Natural killer cell (primary cell): Measurements from ENCODE around the gene SLCO2A1. TPM values are rescaled to one million over a fixed set of nuclear protein-coding genes. Genes with fewer than 3 reads are reported as not detected.

Experiments used
- ATAC-seq, 3 donors: fragments of 150-1000 bp in 2 of 3; fragments of 200-7000 bp in 1 of 3; cut with Tn5 transposase; 1 replicate in 1 of 3; 2 replicates in 2 of 3; pipeline ENCODE4 v1.10.0; 2021; ENCODE audit warnings: mild to moderate bottlenecking in 2 of 3, moderate library complexity in 2 of 3
- DNase-seq, 2 donors: peaks; one replicate each; pipeline versions ENCODE4 v3.0.0 to v3.0.0-alpha.2; 2013 to 2021; ENCODE audit warnings: mixed read lengths in 1 of 2
- H3K27ac ChIP-seq: one replicate; pipeline ENCODE4 v1.5.1; 2013; ENCODE audit warnings: mild to moderate bottlenecking, low read length
- H3K27me3 ChIP-seq: one replicate; pipeline ENCODE4 v1.6.1; 2013; ENCODE audit warnings: low read length; ENCODE audit not compliant: control insufficient read depth, insufficient read depth
- H3K36me3 ChIP-seq: one replicate; pipeline ENCODE4 v1.6.1; 2013; ENCODE audit warnings: low read length; ENCODE audit not compliant: control insufficient read depth, insufficient read depth
- H3K4me1 ChIP-seq: one replicate; pipeline ENCODE4 v1.6.1; 2013; ENCODE audit warnings: low read length; ENCODE audit not compliant: control insufficient read depth, insufficient read depth
- H3K4me3 ChIP-seq: one replicate; pipeline ENCODE4 v1.5.1; 2013; ENCODE audit warnings: low read length
- H3K9me3 ChIP-seq: one replicate; pipeline ENCODE4 v1.6.1; 2013; ENCODE audit warnings: low read length; ENCODE audit not compliant: control insufficient read depth, insufficient read depth
- H3K27ac Mint-ChIP-seq, 2 donors: one replicate each; pipeline ENCODE4 v1.8.0; 2022; ENCODE audit warnings: mild to moderate bottlenecking in 2 of 2, mixed read lengths in 2 of 2, moderate library complexity in 1 of 2
- H3K27me3 Mint-ChIP-seq, 2 donors: one replicate each; pipeline ENCODE4 v1.8.0; 2022; ENCODE audit warnings: low read depth in 2 of 2, mixed read lengths in 2 of 2
- H3K36me3 Mint-ChIP-seq: one replicate; pipeline ENCODE4 v1.8.0; 2022; ENCODE audit warnings: mixed read lengths
- H3K4me1 Mint-ChIP-seq, 2 donors: one replicate each; pipeline ENCODE4 v1.8.0; 2022; ENCODE audit warnings: mixed read lengths in 2 of 2
- H3K4me3 Mint-ChIP-seq: one replicate; pipeline ENCODE4 v1.8.0; 2022; ENCODE audit warnings: mild to moderate bottlenecking, moderate library complexity, mixed read lengths
- H3K9me3 Mint-ChIP-seq, 2 donors: one replicate each; pipeline ENCODE4 v1.8.0; 2022; ENCODE audit warnings: mixed read lengths in 2 of 2
- WGBS: methylation state at CpG from one replicate; pipeline ENCODE4 v1.1.7; 2013; ENCODE audit warnings: missing lambda C conversion rate; ENCODE audit not compliant: insufficient coverage; 5-methylcytosine and 5-hydroxymethylcytosine counted together
- intact Hi-C: fragments of 100-400 bp; cut with micrococcal nuclease; formaldehyde crosslinking; loops from one replicate; pipeline ENCODE4 v1.14.2; 2022
- total RNA-seq, 4 donors: library from RNA; stranded (reverse); fragments of 120-200 nt in 1 of 4; gene quantifications; one replicate each; pipeline versions ENCODE4 v1.2.3 to v1.2.4, GENCODE V29; 2013 to 2022
- TF ChIP-seq, protein P1 (sequence below): fragments of 200-600 bp; IDR thresholded peaks from one replicate; pipeline ENCODE4 v1.8.0; 2022; ENCODE audit warnings: antibody characterized with exemption

Gene SLCO2A1
- total RNA-seq, 3 donors from 2014 or later (not counting 1 experiment from before 2014, with no cell fraction given): not detected

DNA sequence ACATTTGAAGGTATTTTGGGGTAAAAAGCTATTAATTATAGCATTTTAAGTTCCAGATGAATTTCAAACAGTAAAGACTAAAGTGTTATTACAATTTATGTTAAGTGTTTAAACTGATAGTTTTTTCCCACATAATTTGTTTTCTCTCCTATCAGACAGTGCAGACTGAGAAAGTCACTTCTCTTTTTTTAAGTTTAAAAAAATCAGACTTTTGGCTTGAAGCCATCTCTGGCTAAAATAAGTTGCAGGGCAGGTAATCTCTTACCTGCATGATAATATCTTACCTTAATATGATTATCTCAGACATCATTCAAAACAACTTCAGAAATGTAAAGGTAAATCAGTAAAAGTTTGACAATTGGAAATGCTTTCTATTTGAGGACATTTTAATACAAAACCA lies 112.6 kb downstream of the SLCO2A1 start:
- intact Hi-C loops: no loop called here
- Histone ChIP-seq H3K9me3 (no peaks in the 10 kb centered on the region), H3K27ac (no peak overlapping the region), H3K27me3 (peaks cover 5% of the 10 kb centered on the region), H3K36me3 (no peaks in the 10 kb centered on the region), H3K4me3 (no peak overlapping the region), H3K4me1 (no peaks in the 10 kb centered on the region)
- TF ChIP-seq, protein P1, sequence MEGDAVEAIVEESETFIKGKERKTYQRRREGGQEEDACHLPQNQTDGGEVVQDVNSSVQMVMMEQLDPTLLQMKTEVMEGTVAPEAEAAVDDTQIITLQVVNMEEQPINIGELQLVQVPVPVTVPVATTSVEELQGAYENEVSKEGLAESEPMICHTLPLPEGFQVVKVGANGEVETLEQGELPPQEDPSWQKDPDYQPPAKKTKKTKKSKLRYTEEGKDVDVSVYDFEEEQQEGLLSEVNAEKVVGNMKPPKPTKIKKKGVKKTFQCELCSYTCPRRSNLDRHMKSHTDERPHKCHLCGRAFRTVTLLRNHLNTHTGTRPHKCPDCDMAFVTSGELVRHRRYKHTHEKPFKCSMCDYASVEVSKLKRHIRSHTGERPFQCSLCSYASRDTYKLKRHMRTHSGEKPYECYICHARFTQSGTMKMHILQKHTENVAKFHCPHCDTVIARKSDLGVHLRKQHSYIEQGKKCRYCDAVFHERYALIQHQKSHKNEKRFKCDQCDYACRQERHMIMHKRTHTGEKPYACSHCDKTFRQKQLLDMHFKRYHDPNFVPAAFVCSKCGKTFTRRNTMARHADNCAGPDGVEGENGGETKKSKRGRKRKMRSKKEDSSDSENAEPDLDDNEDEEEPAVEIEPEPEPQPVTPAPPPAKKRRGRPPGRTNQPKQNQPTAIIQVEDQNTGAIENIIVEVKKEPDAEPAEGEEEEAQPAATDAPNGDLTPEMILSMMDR: no peak
- H3K36me3 Mint-ChIP-seq: no peaks in the 10 kb centered on the region
- no peak overlapping the region for H3K4me3 Mint-ChIP-seq
- H3K4me1 Mint-ChIP-seq: no peaks in the 10 kb centered on the region
- ATAC-seq (no peak), DNase-seq (no peak)
- H3K9me3 Mint-ChIP-seq: no peaks in the 10 kb centered on the region
- H3K27ac Mint-ChIP-seq: no peak overlapping the region
- peaks cover 14 to 36% of the 10 kb centered on the region in 2 donors for H3K27me3 Mint-ChIP-seq

DNA sequence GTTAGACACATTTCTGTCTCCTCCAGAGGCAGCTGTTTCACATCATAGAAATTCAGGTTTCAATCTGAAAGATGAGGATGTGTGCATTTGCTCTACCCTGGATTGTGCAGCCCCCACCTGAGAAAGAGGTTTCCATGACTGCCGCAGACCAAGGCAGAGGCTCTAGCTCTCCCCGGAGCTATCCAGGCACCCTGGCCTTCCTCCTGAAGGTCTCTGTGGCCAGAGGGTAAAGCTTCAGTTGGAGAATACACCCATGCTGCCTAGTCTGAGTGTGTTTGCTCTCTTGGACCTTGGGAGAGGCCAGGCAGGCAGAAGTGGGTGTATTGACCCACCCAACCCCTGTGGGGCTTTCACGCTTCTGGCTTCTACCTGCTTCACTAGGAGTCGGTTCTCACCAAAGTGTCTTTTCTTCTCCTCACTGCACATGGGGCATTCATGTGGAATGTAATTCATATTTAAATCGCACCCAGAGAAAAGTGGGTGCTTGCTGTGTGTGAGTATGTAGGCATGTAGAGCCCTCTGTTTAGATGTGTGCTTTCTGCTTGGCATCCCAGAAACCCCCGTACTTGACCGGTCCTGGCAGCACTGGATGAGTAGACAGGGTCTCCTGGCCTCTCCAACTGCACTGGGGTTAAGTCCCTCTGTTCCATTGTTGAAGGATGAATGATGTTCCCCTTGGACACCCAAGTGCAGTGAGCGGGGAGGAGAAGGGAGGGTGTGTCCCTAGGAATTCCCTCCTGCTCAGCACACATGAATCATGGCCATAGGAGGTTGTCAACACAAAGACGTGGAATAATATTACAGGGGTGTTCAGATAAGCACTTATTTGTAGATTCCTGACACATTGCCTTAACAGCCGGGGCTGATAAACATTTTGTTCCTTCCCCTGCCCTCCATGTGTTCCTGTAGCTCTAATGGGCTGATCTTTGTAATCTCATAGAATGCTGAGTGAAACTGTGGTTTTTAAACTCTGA lies 113.8 kb downstream of the SLCO2A1 start:
- no peaks in the 10 kb centered on the region for H3K4me1 ChIP-seq
- no peak overlapping the region for H3K27ac Mint-ChIP-seq
- DNase-seq (no peak), ATAC-seq (no peak)
- no peaks in the 10 kb centered on the region for H3K36me3 ChIP-seq
- no peaks in the 10 kb centered on the region for H3K9me3 Mint-ChIP-seq
- H3K27me3 ChIP-seq: peaks cover 5% of the 10 kb centered on the region
- TF ChIP-seq, protein P1: no peak
- no peaks in the 10 kb centered on the region for H3K36me3 Mint-ChIP-seq
- 71% methylated on average over 9 of the region's 10 CpGs for WGBS
- no peak overlapping the region for H3K4me3 Mint-ChIP-seq
- H3K27ac ChIP-seq: no peak overlapping the region
- H3K27me3 Mint-ChIP-seq: peaks cover 14 to 30% of the 10 kb centered on the region in 2 donors
- intact Hi-C loops: no loop called here
- H3K9me3 ChIP-seq: no peaks in the 10 kb centered on the region
- H3K4me3 ChIP-seq: no peak overlapping the region
- no peaks in the 10 kb centered on the region for H3K4me1 Mint-ChIP-seq

- intact Hi-C loops: no loop called here
- TF ChIP-seq, protein P1: no peak
- Histone ChIP-seq H3K9me3 (no peaks in the 10 kb centered on the region), H3K4me1 (no peaks in the 10 kb centered on the region), H3K27me3 (peaks cover 5% of the 10 kb centered on the region), H3K36me3 (no peaks in the 10 kb centered on the region), H3K27ac (no peak overlapping the region), H3K4me3 (no peak overlapping the region)
- Mint-ChIP-seq H3K4me3 (no peak overlapping the region), H3K9me3 (no peaks in the 10 kb centered on the region), H3K36me3 (no peaks in the 10 kb centered on the region), H3K27me3 (peaks cover 12 to 27% of the 10 kb centered on the region in 2 donors), H3K27ac (no peak overlapping the region), H3K4me1 (no peaks in the 10 kb centered on the region)
- ATAC-seq (no peak), DNase-seq (no peak)
- 90% methylated on average over 11 of the region's 12 CpGs for WGBS
These were observed 114.7 kb downstream of the SLCO2A1 start for GRCh38 chr3:133914839-133915600.
